Effector memory CD4-positive, alpha-beta T cell (primary cell): ENCODE results near the gene IL17D.
A peak's percentile ranks its signal among the peaks of the same experiment; 100 is the strongest.

Experiments used
- DNase-seq, 3 donors: peaks; one replicate each; pipeline ENCODE4 v3.0.0-alpha.2; 2020
- H3K27ac ChIP-seq: 2 replicates; pipeline ENCODE4 v1.7.0; 2013; ENCODE audit warnings: mild to moderate bottlenecking, low read length, moderate library complexity; ENCODE audit not compliant: insufficient read depth, poor library complexity, severe bottlenecking
- H3K27me3 ChIP-seq: replicated peaks from 2 replicates; pipeline ENCODE4 v1.7.0; 2013; ENCODE audit warnings: mild to moderate bottlenecking, low read length; ENCODE audit not compliant: insufficient read depth, control insufficient read depth, poor library complexity, severe bottlenecking
- H3K36me3 ChIP-seq: 2 replicates; pipeline ENCODE4 v1.7.0; 2013; ENCODE audit warnings: mild to moderate bottlenecking, low read length, moderate library complexity; ENCODE audit not compliant: control insufficient read depth, insufficient read depth
- H3K4me1 ChIP-seq: 2 replicates; pipeline ENCODE4 v1.7.0; 2013; ENCODE audit warnings: low read length, mild to moderate bottlenecking; ENCODE audit not compliant: control insufficient read depth, insufficient read depth, poor library complexity, severe bottlenecking
- H3K4me3 ChIP-seq: 2 replicates; pipeline ENCODE4 v1.7.0; 2013; ENCODE audit warnings: low read length, low read depth, mild to moderate bottlenecking; ENCODE audit not compliant: insufficient read depth, poor library complexity, severe bottlenecking
- H3K9me3 ChIP-seq: 2 replicates; pipeline ENCODE4 v1.7.0; 2013; ENCODE audit warnings: mild to moderate bottlenecking, low read length, moderate library complexity; ENCODE audit not compliant: control insufficient read depth
- total RNA-seq, 3 donors: gene quantifications; one replicate each; lab custom pipeline; 2026; lab: John Stamatoyannopoulos, UW

Gene IL17D
- total RNA-seq, result 0 reads per million in 3 donors

GRCh38 chr13:20702915-20703779, at the start of gene IL17D:
Gene IL17D (plus strand): TSS chr13:20703699. CDS start chr13:20704002, 303 bp downstream.
- no peak within 1 kb of the TSS for H3K27ac ChIP-seq

GRCh38 chr13:20654156-20654555, 49.3 kb upstream of the IL17D start:
- no peak overlapping the region for H3K4me3 ChIP-seq
- no peaks in the 10 kb centered on the region for H3K9me3 ChIP-seq
- H3K27ac ChIP-seq, result no peak overlapping the region
- no peak for DNase-seq
- no peaks in the 10 kb centered on the region for H3K4me1 ChIP-seq
- no peaks in the 10 kb centered on the region for H3K27me3 ChIP-seq
- no peaks in the 10 kb centered on the region for H3K36me3 ChIP-seq

More at GRCh38 chr13:20702915-20703779, at the start of gene IL17D:
- H3K4me1 ChIP-seq, result peaks cover 10% of the 10 kb centered on the region
- H3K9me3 ChIP-seq, result no peaks in the 10 kb centered on the region
- peaks cover 3% of the 10 kb centered on the region for H3K27me3 ChIP-seq
- no peaks in the 10 kb centered on the region for H3K36me3 ChIP-seq
- peak in 1 of 3 donors; percentile 2 for DNase-seq
- H3K4me3 ChIP-seq, result peak within 1 kb of the TSS; percentile 57

GRCh38 chr13:20658451-20659040, 45.0 kb upstream of the IL17D start:
- H3K4me3 ChIP-seq, result no peak overlapping the region
- no peaks in the 10 kb centered on the region for H3K36me3 ChIP-seq
- no peaks in the 10 kb centered on the region for H3K9me3 ChIP-seq
- H3K27me3 ChIP-seq, result no peaks in the 10 kb centered on the region
- no peaks in the 10 kb centered on the region for H3K4me1 ChIP-seq
- DNase-seq, result no peak
- H3K27ac ChIP-seq, result no peak overlapping the region

- H3K27me3 ChIP-seq, result no peaks in the 10 kb centered on the region
- DNase-seq, result no peak
- H3K36me3 ChIP-seq, result no peaks in the 10 kb centered on the region
- no peak overlapping the region for H3K4me3 ChIP-seq
- no peaks in the 10 kb centered on the region for H3K4me1 ChIP-seq
- no peak overlapping the region for H3K27ac ChIP-seq
- H3K9me3 ChIP-seq, result no peaks in the 10 kb centered on the region
These were observed 39.1 kb upstream of the IL17D start for GRCh38 chr13:20664351-20664750.

GRCh38 chr13:20666948-20667347, 36.6 kb upstream of the IL17D start:
- Histone ChIP-seq H3K27me3 (no peaks in the 10 kb centered on the region), H3K4me1 (no peaks in the 10 kb centered on the region), H3K9me3 (no peaks in the 10 kb centered on the region), H3K27ac (no peak overlapping the region), H3K4me3 (no peak overlapping the region), H3K36me3 (no peaks in the 10 kb centered on the region)
- no peak for DNase-seq

GRCh38 chr13:20667857-20668437, 35.6 kb upstream of the IL17D start:
- Histone ChIP-seq H3K4me3 (no peak overlapping the region), H3K27me3 (no peaks in the 10 kb centered on the region), H3K27ac (no peak overlapping the region), H3K36me3 (no peaks in the 10 kb centered on the region), H3K9me3 (no peaks in the 10 kb centered on the region), H3K4me1 (no peaks in the 10 kb centered on the region)
- DNase-seq, result no peak

- Histone ChIP-seq H3K36me3 (no peaks in the 10 kb centered on the region), H3K27me3 (no peaks in the 10 kb centered on the region), H3K9me3 (no peaks in the 10 kb centered on the region), H3K4me1 (no peaks in the 10 kb centered on the region), H3K27ac (no peak overlapping the region), H3K4me3 (no peak overlapping the region)
- no peak for DNase-seq
These were observed 34.3 kb upstream of the IL17D start for GRCh38 chr13:20669162-20669561.

GRCh38 chr13:20671789-20672188, 31.7 kb upstream of the IL17D start:
- H3K4me1 ChIP-seq, result no peaks in the 10 kb centered on the region
- H3K9me3 ChIP-seq, result no peaks in the 10 kb centered on the region
- H3K36me3 ChIP-seq, result no peaks in the 10 kb centered on the region
- H3K27ac ChIP-seq, result no peak overlapping the region
- H3K4me3 ChIP-seq, result no peak overlapping the region
- H3K27me3 ChIP-seq, result no peaks in the 10 kb centered on the region
- no peak for DNase-seq

GRCh38 chr13:20672772-20673171, 30.7 kb upstream of the IL17D start:
- Histone ChIP-seq H3K27me3 (no peaks in the 10 kb centered on the region), H3K4me3 (no peak overlapping the region), H3K9me3 (no peaks in the 10 kb centered on the region), H3K4me1 (no peaks in the 10 kb centered on the region), H3K27ac (no peak overlapping the region), H3K36me3 (no peaks in the 10 kb centered on the region)
- DNase-seq, result no peak

GRCh38 chr13:20673715-20674114, 29.8 kb upstream of the IL17D start:
- H3K27ac ChIP-seq, result no peak overlapping the region
- H3K4me1 ChIP-seq, result no peaks in the 10 kb centered on the region
- no peak overlapping the region for H3K4me3 ChIP-seq
- H3K27me3 ChIP-seq, result no peaks in the 10 kb centered on the region
- H3K36me3 ChIP-seq, result no peaks in the 10 kb centered on the region
- H3K9me3 ChIP-seq, result no peaks in the 10 kb centered on the region
- DNase-seq, result no peak
